ENCODE data around the gene SLC9A1.

Gene SLC9A1

GRCh38 chr1:27117733-27118439, 37.0 kb downstream of the SLC9A1 start:
- no peak for TF ChIP-seq CTCF (IDR thresholded peaks at IDR 0.05; ENCODE audit: low read depth, low read length, missing control alignments)
- H3K4me3 ChIP-seq (ENCODE audit: low read depth, low read length): no peak overlapping the region
- DNase-seq (ENCODE audit: low read depth): no peak

GRCh38 chr1:27116697-27117096, 38.2 kb downstream of the SLC9A1 start:
- H3K4me3 ChIP-seq (ENCODE audit: low read depth, low read length): no peak overlapping the region
- no peak for DNase-seq (ENCODE audit: low read depth)
- TF ChIP-seq CTCF (IDR thresholded peaks at IDR 0.05; ENCODE audit: low read depth, low read length, missing control alignments): no peak

GRCh38 chr1:27116232-27116631, 38.7 kb downstream of the SLC9A1 start:
- no peak for TF ChIP-seq CTCF (IDR thresholded peaks at IDR 0.05; ENCODE audit: low read depth, low read length, missing control alignments)
- H3K4me3 ChIP-seq (ENCODE audit: low read depth, low read length): no peak overlapping the region
- no peak for DNase-seq (ENCODE audit: low read depth)

- no peak for DNase-seq (ENCODE audit: low read depth)
- no peak overlapping the region for H3K4me3 ChIP-seq (ENCODE audit: low read depth, low read length)
- TF ChIP-seq CTCF (IDR thresholded peaks at IDR 0.05; ENCODE audit: low read depth, low read length, missing control alignments): no peak
Measured at GRCh38 chr1:27114546-27114945, 40.4 kb downstream of the SLC9A1 start.

GRCh38 chr1:27113861-27114260, 41.1 kb downstream of the SLC9A1 start:
- no peak overlapping the region for H3K4me3 ChIP-seq (ENCODE audit: low read depth, low read length)
- no peak for TF ChIP-seq CTCF (IDR thresholded peaks at IDR 0.05; ENCODE audit: low read depth, low read length, missing control alignments)
- no peak for DNase-seq (ENCODE audit: low read depth)

- H3K4me3 ChIP-seq (ENCODE audit: low read depth, low read length): no peak overlapping the region
- TF ChIP-seq CTCF (IDR thresholded peaks at IDR 0.05; ENCODE audit: low read depth, low read length, missing control alignments): peak; percentile 34
- peak; percentile 53 for DNase-seq (ENCODE audit: low read depth)
Measured at GRCh38 chr1:27111626-27112573, 43.0 kb downstream of the SLC9A1 start.
